ENCODE measurements around the gene BABAM2.

The BABAM2 gene

DNA sequence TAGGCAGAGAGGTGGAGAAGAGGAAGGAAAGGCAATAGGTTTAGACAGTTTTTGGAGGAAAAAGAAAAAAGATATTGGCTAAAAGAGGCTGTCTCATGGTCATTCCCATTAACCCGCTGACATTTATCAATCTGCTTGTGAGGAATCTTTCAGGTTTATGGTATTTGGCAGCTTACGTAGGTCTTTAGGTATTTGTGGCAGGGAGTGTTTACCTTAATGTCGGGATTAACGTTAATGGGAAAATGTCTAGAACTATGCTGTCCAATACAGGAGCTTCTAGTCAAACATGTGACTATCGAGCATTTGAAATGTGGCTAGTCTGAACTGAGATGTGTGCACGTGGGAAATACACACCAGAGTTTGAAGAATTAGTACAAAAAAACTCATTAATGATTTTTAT is 144.2 kb downstream of the BABAM2 start:
- no peak for DNase-seq (ENCODE audit: low read depth)
- H3K4me3 ChIP-seq (ENCODE audit: control insufficient read depth, low read depth, low read length): no peak overlapping the region
- no peak for TF ChIP-seq CTCF (conservative IDR thresholded peaks at IDR 0.05; ENCODE audit: control insufficient read depth, insufficient read depth, low read depth, low read length)

DNA sequence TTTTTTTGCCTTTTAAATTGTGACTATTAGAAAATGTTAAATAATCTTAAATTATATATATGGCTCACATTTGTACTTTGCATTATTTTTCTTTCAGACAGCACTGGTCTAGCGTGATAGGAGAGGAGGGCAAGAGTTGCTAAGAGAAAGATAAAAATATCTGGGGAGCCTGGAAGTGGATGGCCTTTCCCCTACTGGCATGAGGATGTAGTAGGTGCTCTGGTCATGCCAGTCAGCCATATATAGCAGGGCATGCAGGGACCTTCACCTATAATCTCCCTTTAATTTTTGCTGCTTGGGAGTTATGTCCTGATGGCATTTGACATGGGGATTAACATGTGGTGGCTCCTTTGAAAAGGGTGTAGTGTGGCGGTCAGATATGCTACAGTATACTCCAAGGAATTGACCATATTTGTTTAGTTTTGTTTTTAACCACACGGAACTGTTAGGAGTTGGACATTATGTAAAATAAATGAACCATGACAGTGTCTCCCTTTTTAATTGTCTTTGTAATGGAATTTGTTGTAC is 144.7 kb downstream of the BABAM2 start:
- DNase-seq (ENCODE audit: low read depth): no peak

GRCh38 chr2:28035816-28036215 is 145.3 kb downstream of the BABAM2 start:
- no peak for DNase-seq (ENCODE audit: low read depth)
- no peak for TF ChIP-seq CTCF (conservative IDR thresholded peaks at IDR 0.05; ENCODE audit: control insufficient read depth, insufficient read depth, low read depth, low read length)
- no peak overlapping the region for H3K4me3 ChIP-seq (ENCODE audit: control insufficient read depth, low read depth, low read length)

More for the DNA sequence above, 144.7 kb downstream of the BABAM2 start:
- no peak overlapping the region for H3K4me3 ChIP-seq (ENCODE audit: control insufficient read depth, low read depth, low read length)
- no peak for TF ChIP-seq CTCF (conservative IDR thresholded peaks at IDR 0.05; ENCODE audit: control insufficient read depth, insufficient read depth, low read depth, low read length)

DNA sequence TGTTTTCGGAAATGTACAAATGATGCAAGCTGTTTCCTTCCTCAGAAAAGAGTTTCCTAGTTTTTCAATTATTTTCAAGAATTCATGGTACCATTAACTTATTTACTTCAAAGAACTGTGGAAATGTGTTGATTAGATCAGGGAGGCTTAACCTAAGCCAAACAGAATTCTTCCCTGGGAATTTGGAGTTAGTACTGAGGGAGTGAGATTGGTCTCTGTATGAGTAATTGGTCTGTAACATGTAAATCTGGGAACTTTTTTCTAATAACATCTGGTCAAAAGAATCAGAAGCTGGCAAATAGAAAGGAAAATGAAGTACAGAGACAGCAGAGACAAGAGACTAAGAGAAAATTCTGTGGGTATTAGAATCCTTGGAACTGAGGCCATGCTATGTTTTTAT is 145.8 kb downstream of the BABAM2 start:
- H3K4me3 ChIP-seq (ENCODE audit: control insufficient read depth, low read depth, low read length): no peak overlapping the region
- DNase-seq (ENCODE audit: low read depth): peak; percentile 45
- TF ChIP-seq CTCF (conservative IDR thresholded peaks at IDR 0.05; ENCODE audit: control insufficient read depth, insufficient read depth, low read depth, low read length): no peak

DNA sequence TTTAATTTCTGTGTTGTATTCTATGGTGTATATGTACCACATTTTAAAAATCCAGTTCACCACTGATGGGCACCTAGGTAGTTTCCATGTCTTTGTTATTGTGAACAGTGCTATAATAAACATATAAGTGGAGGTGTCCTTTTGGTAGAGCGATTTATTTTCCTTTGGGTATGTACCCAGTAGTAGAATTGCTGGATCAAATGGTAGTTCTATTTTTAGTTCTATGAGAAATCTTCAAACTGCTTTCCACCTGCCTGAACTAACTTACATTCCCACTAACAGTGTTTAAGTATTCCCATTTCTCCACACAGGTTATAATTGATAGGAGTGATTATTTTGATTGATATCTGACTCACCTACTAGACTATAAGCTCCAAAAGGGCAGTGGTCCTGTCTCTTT is 148.2 kb downstream of the BABAM2 start:
- TF ChIP-seq CTCF (conservative IDR thresholded peaks at IDR 0.05; ENCODE audit: control insufficient read depth, insufficient read depth, low read depth, low read length): no peak
- no peak overlapping the region for H3K4me3 ChIP-seq (ENCODE audit: control insufficient read depth, low read depth, low read length)
- DNase-seq (ENCODE audit: low read depth): no peak

- no peak for DNase-seq (ENCODE audit: low read depth)
- TF ChIP-seq CTCF (conservative IDR thresholded peaks at IDR 0.05; ENCODE audit: control insufficient read depth, insufficient read depth, low read depth, low read length): no peak
- no peak overlapping the region for H3K4me3 ChIP-seq (ENCODE audit: control insufficient read depth, low read depth, low read length)
These were observed 155.3 kb downstream of the BABAM2 start for GRCh38 chr2:28045676-28046351.
